HepG2 (cell line): ENCODE results near the gene VASN. TPM values are rescaled to one million over a fixed set of nuclear protein-coding genes. Genes with fewer than 3 reads are reported as not detected.

Experiments
- HMG20A ChIP-seq: IDR thresholded peaks from 2 replicates; pipeline ENCODE4 v1.6.1; 2016; ENCODE audit warnings: borderline replicate concordance
- HNRNPK ChIP-seq: fragments of 200-400 bp; formaldehyde crosslinking; IDR thresholded peaks from 2 replicates; pipeline ENCODE4 v1.6.1; 2018; ENCODE audit warnings: low read length, low read depth, moderate library complexity, mild to moderate bottlenecking; ENCODE audit not compliant: poor library complexity, severe bottlenecking
- HOXA7 ChIP-seq: sonication (generic); formaldehyde crosslinking; IDR thresholded peaks from 2 replicates; pipeline ENCODE4 v1.8.1; 2022; ENCODE audit warnings: mild to moderate bottlenecking, missing genetic modification reagents, moderate library complexity
- ZNF646 ChIP-seq: sonication (generic); formaldehyde crosslinking; IDR thresholded peaks from 2 replicates; pipeline ENCODE4 v1.9.0; 2021; ENCODE audit warnings: mild to moderate bottlenecking, missing genetic modification reagents
- polyA plus RNA-seq, 8 experiments: library from polyadenylated mRNA; depleted of rRNA in 3 of 8; stranded (reverse) in 7 of 8; unstranded in 1 of 8; fragments of >200 nt; fragmentation: Illumina TruSeq in 4 of 8; extraction: Trizol in 4 of 8; gene quantifications; 2 replicates each; pipeline versions ENCODE4 v1.2.1 to v1.2.3, GENCODE V29; 2011 to 2016; ENCODE audit warnings: low read depth in 4 of 8, missing spikeins in 1 of 8, mixed read lengths in 1 of 8; ENCODE audit not compliant: insufficient read depth in 1 of 8
- total RNA-seq, 5 experiments: library from RNA; depleted of rRNA; stranded (reverse); fragments of >200 nt; fragmentation: Illumina TruSeq; extraction: Trizol; gene quantifications; 2 replicates each; pipeline ENCODE4 v1.2.3, GENCODE V29; 2016; ENCODE audit warnings: low read depth in 1 of 5

The VASN gene
- total and polyA plus RNA-seq, 2 of the 13 experiments (the other 11 are each of a cell fraction or from before 2014, with no cell fraction given), result 8.4 to 18.2 TPM

- no peak for TF ChIP-seq ZNF646
- no peak for TF ChIP-seq HOXA7 (CRISPR knock-in tag)
- no peak for TF ChIP-seq HMG20A (CRISPR knock-in tag)
- no peak for TF ChIP-seq HNRNPK
Observed at GRCh38 chr16:4362476-4363135, 9.0 kb upstream of the VASN start (continued).
